AG04450 (cell line): ENCODE data around the gene LARGE1. TPM values are rescaled to one million over a fixed set of nuclear protein-coding genes. Genes with fewer than 3 reads are reported as not detected.

Experiments used
- CTCF ChIA-PET: fragments of 300-600, 350-600 bp; formaldehyde crosslinking; extraction: SDS; loops from one replicate; lab custom pipeline; 2022; ENCODE audit warnings: antibody characterized with exemption, inconsistent platforms; lab: Charles Lee
- POLR2A ChIA-PET: fragments of 350-600 bp; formaldehyde crosslinking; extraction: SDS; loops from one replicate; lab custom pipeline; 2021; ENCODE audit warnings: antibody characterized with exemption, inconsistent platforms; lab: Yijun Ruan, JAX
- DNase-seq: peaks from one replicate; pipeline ENCODE4 v3.0.0-alpha.2; 2011; ENCODE audit warnings: low read depth, low spot score
- H3K27ac ChIP-seq: one replicate; pipeline ENCODE4 v1.5.1; 2012; ENCODE audit warnings: low read depth, low read length, control low read depth
- H3K27me3 ChIP-seq: one replicate; pipeline ENCODE4 v1.6.0; 2012; ENCODE audit warnings: low read length; ENCODE audit not compliant: control insufficient read depth, insufficient read depth
- H3K4me3 ChIP-seq: 2 replicates; pipeline ENCODE4 v1.5.1; 2011; ENCODE audit warnings: mild to moderate bottlenecking, low read depth, low read length, control low read depth
- H3K9me3 ChIP-seq: 2 replicates; pipeline ENCODE4 v1.5.1; 2012; ENCODE audit warnings: low read length; ENCODE audit not compliant: control insufficient read depth, insufficient read depth
- CTCF ChIP-seq: IDR thresholded peaks from 2 replicates; pipeline ENCODE4 v1.5.1; 2011; ENCODE audit warnings: low read depth, low read length, control low read depth, inconsistent platforms
- polyA plus RNA-seq: library from polyadenylated mRNA; depleted of rRNA; stranded (reverse); fragments of >200 nt; gene quantifications from 2 replicates; pipeline ENCODE4 v1.2.3, GENCODE V29; 2011

The LARGE1 gene
- polyA plus RNA-seq, 1 experiment = 8.4 TPM

- H3K27ac ChIP-seq = no peak overlapping the region
- POLR2A ChIA-PET = no interaction called here
- no peaks in the 10 kb centered on the region for H3K9me3 ChIP-seq
- TF ChIP-seq CTCF = no peak
- no peak overlapping the region for H3K4me3 ChIP-seq
- no peaks in the 10 kb centered on the region for H3K27me3 ChIP-seq
- CTCF ChIA-PET = no interaction called here
- peak; percentile 7 for DNase-seq
Observed at GRCh38 chr22:33401291-33401690, 519.0 kb downstream of the LARGE1 start.

- Histone ChIP-seq H3K27ac (no peak overlapping the region), H3K9me3 (no peaks in the 10 kb centered on the region), H3K4me3 (no peak overlapping the region), H3K27me3 (no peaks in the 10 kb centered on the region)
- no peak for DNase-seq
- CTCF ChIA-PET = no interaction called here
- POLR2A ChIA-PET = no interaction called here
- TF ChIP-seq CTCF = no peak
Observed at GRCh38 chr22:33400891-33401290, 519.4 kb downstream of the LARGE1 start.

- CTCF ChIA-PET = no interaction called here
- POLR2A ChIA-PET = no interaction called here
Observed at GRCh38 chr22:33400061-33400840, 520.0 kb downstream of the LARGE1 start.

GRCh38 chr22:33397381-33397907 is 522.8 kb downstream of the LARGE1 start:
- no peak overlapping the region for H3K27ac ChIP-seq
- no peak for TF ChIP-seq CTCF
- no peak overlapping the region for H3K4me3 ChIP-seq
- DNase-seq = no peak
- ChIA-PET POLR2A (no interaction called here), CTCF (interaction anchor here (0.5 kb wide), 1 partner anchor 19 kb away, joined by 3 read pairs; no protein-coding TSS in a partner anchor)
- H3K27me3 ChIP-seq = no peaks in the 10 kb centered on the region
- H3K9me3 ChIP-seq = no peaks in the 10 kb centered on the region

More at GRCh38 chr22:33400061-33400840, 520.0 kb downstream of the LARGE1 start:
- Histone ChIP-seq H3K27me3 (no peaks in the 10 kb centered on the region), H3K4me3 (no peak overlapping the region), H3K9me3 (no peaks in the 10 kb centered on the region), H3K27ac (no peak overlapping the region)
- TF ChIP-seq CTCF = no peak
- no peak for DNase-seq

GRCh38 chr22:33393432-33393831 is 526.8 kb downstream of the LARGE1 start:
- Histone ChIP-seq H3K27me3 (no peaks in the 10 kb centered on the region), H3K27ac (no peak overlapping the region), H3K4me3 (no peak overlapping the region), H3K9me3 (no peaks in the 10 kb centered on the region)
- DNase-seq = no peak
- ChIA-PET CTCF (no interaction called here), POLR2A (no interaction called here)
- no peak for TF ChIP-seq CTCF
